ENCODE data around the gene FBLN2.

The FBLN2 gene

GRCh38 chr3:13644341-13645117, 95.6 kb downstream of the FBLN2 start:
- ChIA-PET CTCF (interaction anchor here (1.0 to 28.8 kb wide), 8 partner anchors 2 to 552 kb away, joined by 3 to 1252 read pairs (median 75); partner anchors contain the start of gene HDAC11), POLR2A (no interaction called here)
- no peak overlapping the region for H3K4me3 ChIP-seq (ENCODE audit: low read depth, low read length)
- TF ChIP-seq, protein P1, sequence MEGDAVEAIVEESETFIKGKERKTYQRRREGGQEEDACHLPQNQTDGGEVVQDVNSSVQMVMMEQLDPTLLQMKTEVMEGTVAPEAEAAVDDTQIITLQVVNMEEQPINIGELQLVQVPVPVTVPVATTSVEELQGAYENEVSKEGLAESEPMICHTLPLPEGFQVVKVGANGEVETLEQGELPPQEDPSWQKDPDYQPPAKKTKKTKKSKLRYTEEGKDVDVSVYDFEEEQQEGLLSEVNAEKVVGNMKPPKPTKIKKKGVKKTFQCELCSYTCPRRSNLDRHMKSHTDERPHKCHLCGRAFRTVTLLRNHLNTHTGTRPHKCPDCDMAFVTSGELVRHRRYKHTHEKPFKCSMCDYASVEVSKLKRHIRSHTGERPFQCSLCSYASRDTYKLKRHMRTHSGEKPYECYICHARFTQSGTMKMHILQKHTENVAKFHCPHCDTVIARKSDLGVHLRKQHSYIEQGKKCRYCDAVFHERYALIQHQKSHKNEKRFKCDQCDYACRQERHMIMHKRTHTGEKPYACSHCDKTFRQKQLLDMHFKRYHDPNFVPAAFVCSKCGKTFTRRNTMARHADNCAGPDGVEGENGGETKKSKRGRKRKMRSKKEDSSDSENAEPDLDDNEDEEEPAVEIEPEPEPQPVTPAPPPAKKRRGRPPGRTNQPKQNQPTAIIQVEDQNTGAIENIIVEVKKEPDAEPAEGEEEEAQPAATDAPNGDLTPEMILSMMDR (IDR thresholded peaks at IDR 0.05; ENCODE audit: insufficient read depth, low read length, missing control alignments) = no peak
- no peak for DNase-seq (ENCODE audit: low read depth, low spot score)

DNA sequence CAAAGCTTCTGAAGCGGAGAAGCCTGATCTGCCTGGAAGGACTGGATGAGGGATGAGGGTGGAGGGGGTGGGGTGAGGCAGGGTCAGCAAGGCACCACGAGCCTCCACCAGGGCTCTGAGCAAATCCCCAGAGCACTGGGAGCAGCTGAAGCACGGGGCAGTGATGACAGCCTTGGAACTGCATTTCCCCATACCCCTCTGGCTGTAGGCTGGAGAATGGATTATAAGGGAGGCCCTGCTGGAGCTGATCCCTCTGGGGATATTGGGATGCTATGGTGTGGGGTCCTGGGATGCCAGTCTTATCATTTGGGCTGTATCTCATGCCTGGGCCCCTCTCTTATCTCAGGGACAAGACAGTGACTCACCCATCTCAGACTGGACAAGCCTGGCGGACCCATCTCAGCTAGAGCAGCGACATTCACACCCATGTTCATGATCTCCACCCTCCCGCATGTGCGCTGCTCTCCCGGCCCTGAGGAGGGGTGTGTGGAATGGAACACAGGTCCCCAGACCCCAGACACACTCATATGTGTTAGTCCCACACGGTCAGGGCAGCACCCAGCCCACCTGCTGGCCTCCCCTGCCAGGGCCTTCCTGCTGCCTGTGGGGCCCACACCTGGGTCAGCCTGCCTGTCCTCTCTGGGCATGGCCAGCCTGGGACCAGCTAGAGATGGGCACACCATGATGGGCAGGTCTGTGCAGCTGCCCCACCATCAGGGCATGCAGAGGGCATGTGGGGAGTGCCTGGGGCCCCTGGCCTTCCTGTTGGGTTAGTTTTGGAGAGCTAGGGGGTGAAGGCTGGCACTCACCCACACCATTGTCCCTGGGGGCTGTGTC, 97.1 kb downstream of the FBLN2 start:
- TF ChIP-seq, protein P1 (IDR thresholded peaks at IDR 0.05; ENCODE audit: insufficient read depth, low read length, missing control alignments) = no peak
- DNase-seq (ENCODE audit: low read depth, low spot score) = no peak
- no peak overlapping the region for H3K4me3 ChIP-seq (ENCODE audit: low read depth, low read length)
- ChIA-PET POLR2A (no interaction called here), CTCF (interaction anchor here (1.0 to 28.8 kb wide), 11 partner anchors 4 to 554 kb away, joined by 3 to 1252 read pairs (median 73); partner anchors contain the start of gene HDAC11)

- ChIA-PET POLR2A (interaction anchor here (0.8 to 1.6 kb wide), 2 partner anchors 151 to 153 kb away, joined by 3 to 8 read pairs; no protein-coding TSS in a partner anchor), CTCF (interaction anchor here (0.7 to 28.8 kb wide), 34 partner anchors 5 to 1274 kb away, joined by 3 to 1252 read pairs (median 5); partner anchors contain the start of gene HDAC11)
- no peak for DNase-seq (ENCODE audit: low read depth, low spot score)
- no peak overlapping the region for H3K4me3 ChIP-seq (ENCODE audit: low read depth, low read length)
- TF ChIP-seq, protein P1 (IDR thresholded peaks at IDR 0.05; ENCODE audit: insufficient read depth, low read length, missing control alignments) = no peak
Measured at GRCh38 chr3:13647298-13648059, 98.6 kb downstream of the FBLN2 start.

DNA sequence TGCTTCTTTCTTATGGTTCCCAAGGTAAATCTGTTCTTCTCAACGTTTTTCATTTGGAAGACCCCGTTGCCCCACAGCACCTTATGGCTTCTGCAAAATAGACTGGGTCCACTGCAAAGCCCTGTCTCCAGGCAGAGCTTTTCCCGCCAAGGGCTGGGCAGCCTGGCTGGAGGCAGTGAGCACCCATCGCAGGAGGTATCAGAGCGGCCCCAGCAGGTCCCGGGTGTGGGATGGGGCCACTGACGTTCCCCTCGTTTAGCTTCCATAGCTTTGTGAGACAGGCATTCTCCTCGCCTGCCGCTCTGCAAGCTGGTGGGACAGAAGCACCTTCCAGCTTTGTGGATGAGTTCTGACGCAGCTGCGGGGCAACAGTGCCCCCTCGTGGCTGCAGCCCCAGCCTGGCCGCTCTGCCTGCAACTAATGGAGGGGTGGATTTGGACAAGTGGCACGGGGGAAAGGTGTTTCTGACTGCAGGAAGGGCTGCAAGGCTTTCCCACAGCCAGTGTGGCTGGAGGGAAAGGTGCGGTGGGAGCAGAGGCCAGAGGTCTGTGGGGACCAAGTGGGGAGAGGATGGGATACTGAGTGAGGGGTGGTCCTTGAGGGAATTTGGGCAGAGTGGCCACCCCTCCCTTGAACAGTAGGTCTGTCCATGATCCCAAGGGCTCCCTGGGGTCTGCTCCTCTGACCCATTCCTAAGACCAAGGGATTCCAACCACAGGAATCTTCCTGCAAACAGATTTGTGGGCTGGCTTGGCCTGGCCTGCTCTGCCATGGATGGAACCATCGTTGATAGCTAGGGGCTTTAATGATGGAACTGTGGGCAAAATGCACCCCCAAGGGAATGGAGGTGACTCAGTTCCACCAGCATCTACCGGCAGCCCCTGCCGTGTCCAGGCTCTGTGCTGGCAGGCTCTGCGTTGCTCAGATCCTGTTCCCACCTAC, 99.4 kb downstream of the FBLN2 start:
- TF ChIP-seq, protein P1 (IDR thresholded peaks at IDR 0.05; ENCODE audit: insufficient read depth, low read length, missing control alignments) = peak; percentile 99
- ChIA-PET CTCF (interaction anchor here (0.7 to 28.8 kb wide), 46 partner anchors 5 to 1273 kb away, joined by 3 to 1252 read pairs (median 4); partner anchors contain the start of gene HDAC11), POLR2A (interaction anchor here (0.8 to 1.6 kb wide), 2 partner anchors 152 to 154 kb away, joined by 3 to 8 read pairs; no protein-coding TSS in a partner anchor)
- H3K4me3 ChIP-seq (ENCODE audit: low read depth, low read length) = no peak overlapping the region
- DNase-seq (ENCODE audit: low read depth, low spot score) = no peak

Data from AG04449 (cell line).